HG02973 (cell line): Measurements from ENCODE around the gene HCN4.

Experiments used
- ATAC-seq: cut with Tn5 transposase; IDR thresholded peaks from one replicate; pipeline ENCODE4 v1.9.1; 2021; ENCODE audit warnings: moderate library complexity; ENCODE audit not compliant: unreplicated experiment

Gene HCN4

DNA sequence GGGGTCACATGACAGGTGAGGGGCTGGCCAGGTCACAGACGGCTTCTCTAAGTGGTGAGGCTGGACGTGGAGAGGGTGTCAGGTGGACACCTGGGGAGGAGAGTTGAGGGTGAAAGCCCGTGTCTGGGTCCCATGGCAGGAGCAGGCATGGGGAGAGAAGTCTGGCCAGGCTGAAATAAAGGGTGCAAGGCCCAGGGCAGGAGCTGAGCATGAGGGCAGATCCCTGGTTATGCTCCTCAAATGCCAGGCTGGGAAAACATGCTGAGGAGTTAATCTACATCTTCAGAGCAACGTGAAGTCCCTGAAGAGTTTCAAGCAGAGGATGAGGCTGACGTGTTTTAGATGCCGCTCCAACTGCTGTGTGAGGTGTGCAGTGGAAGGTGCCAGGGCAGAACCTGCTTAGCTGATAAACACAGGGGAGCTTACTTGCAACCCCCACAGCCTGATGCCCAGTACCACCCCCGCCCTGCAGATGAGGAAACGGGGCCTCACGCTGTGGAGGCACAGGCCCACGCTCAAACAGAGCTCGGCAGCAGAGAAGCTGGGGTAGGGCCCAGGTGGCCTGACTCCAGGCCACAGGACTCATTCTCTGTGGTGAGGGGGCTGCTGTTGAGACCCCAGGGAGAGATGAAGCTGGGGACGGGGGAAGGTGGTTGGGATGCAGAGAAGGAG lies 40.5 kb downstream of the HCN4 start:
- no peak for ATAC-seq

DNA sequence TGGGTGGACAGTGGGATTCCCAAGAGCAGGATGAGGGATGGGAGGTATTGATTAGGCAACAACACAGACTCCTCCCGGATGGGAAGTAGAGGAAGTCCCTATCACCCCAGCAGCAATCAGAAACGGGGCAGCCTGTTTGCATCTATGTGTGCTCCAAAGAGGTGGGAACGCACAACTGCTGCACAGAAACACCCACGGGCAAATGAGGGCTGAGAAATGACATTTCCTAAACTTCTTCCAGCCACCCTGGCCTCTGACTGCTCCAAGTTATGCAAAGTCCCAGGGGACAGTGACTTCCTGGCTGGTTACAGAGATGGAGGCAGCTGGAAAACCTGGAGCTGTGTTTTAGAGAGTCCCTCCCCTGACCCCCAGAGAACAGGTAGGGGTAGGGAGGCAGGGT lies 42.6 kb downstream of the HCN4 start:
- no peak for ATAC-seq

DNA sequence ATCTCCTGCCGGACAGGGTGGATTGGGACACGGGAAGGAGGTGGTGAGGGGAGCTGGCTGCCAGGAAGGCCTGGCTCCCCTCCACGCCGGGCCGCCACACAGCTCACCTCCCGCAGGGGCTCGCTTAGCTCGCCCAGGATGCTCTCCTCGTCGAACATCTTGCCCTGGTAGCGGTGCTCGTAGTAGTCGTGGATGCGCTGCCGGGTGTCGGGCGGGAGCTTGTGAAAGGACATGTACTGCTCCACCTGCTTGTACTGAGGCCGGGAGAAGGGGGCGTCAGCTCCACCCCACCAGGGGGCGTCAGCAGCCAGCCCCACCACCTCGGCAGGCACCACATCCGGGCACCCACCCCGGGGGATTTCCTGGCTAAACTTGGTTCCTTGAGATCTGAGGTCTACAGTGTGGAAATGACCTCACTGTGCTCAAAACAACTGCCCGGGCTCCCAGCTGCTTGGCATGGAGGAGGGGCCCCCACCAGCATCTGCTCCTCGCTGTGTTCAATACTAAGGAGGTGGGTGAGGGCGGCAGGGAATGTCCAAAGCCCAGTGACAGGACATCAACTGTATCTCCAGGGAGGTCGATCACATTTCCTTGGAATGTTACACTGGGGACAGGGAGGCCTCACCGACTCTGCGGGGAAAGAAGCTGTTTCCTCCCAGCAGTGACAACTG lies 43.4 kb downstream of the HCN4 start:
- ATAC-seq = no peak

DNA sequence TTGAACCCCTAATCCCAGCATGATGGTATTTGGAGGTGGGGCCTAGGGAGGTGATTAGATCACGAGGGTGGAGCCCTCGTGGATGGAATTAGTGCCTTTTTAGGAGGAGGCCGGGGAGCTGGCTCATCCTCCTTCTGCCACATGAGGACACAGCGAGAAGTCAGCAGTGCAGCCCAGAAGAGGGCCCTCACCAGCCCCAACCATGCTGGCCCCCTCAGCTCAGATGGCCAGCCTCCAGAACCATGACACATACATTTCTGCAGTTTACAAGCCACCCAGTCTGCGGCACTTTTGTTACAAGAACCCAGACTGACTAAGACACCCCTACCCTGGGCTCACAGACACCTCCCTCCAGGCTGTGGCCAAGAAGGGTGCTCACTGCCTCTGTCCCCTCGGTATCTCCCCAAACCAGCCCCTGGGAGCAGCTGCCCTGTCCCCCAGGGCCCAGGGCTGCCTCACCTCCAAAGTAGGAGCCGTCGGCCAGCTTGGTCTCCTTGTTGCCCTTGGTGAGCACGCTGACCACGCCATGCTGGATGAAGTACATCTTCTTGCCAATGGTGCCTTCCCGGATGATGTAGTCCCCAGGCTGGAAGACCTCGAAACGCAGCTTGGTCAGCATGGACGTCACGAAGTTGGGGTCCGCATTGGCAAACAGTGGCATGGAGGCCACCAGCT lies 44.1 kb downstream of the HCN4 start:
- ATAC-seq = no peak

DNA sequence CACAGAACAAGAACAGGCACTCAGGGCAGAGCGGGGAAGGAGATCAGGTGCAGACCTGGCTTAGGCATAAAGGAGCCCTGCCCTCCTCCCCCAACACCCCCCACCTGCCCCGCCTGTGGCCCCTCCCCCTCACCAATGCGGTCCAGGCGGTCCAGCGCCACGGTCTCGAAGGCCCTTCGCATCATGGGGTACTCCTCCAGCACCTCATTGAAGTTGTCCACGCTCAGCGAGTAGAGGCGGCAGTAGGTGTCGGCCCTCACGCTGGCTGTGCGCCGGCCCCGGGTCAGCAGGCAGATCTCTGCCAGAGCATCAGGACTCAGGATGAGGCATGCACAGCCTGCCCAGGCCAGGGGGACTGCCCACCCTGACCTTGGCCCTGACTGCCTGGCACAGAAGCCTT lies 44.8 kb downstream of the HCN4 start:
- no peak for ATAC-seq

DNA sequence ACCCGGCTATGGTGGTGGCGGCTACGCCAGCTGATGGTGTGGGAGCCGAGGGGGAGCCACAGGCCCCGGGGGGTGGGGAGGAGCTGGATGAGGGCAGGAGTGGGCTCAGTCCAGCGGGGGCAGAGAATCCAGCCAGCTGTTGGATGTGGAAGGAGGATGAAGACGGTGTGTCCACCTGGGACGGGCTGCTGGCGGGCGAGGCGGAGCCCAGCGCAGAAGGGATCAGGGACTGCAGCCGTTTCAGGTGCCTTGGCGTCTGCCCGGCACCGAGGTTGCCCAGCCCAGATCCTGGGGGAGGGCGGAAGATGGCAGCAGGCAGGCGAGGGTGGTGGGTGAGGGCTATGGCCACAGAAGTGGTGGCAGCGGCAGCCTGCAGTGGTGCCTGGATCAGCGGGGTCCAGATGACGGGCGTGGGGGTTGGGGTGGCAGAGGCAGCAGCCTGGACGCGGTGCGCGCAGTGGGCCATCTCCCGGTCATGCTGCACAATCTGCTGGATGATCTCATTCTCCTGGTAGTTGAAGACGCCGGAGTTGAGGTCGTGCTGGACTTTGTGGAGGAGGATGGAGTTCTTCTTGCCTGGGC lies 45.3 kb downstream of the HCN4 start:
- ATAC-seq = no peak

DNA sequence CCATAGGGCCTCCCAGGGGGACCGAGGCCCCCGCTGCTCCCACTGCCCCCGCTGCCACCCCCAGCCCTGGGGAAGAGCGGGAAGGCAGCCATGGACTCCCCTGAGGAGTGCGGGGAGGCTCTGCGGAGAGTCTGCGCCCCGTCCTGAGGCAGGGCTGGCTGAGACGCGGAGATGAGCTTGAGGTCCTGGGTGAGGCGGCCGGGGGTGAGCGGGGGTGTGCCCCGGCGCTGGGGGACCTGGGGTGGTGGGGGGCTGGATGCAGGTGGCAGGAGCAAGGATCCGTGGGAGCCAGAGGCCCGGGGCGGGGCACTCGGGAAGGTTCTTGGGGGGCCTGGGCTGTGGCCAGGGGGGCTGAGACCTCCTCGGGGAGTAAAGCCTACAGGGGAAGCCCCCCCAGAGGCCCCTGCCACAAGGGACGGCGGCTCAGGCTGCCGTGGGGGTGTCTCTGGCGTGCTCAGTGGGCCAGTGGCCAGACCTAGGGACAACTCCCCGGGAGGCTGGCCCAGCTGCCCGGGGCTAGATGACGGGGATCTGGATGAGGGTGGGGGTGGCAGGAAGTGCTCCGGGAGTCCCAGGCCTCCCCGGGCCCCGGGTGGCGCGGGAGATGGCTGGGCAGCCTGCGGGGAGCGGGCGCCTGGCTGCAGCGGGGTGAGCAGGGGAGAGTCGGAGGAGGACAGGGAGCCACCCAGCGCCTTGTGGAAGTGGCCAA lies 45.9 kb downstream of the HCN4 start:
- no peak for ATAC-seq

DNA sequence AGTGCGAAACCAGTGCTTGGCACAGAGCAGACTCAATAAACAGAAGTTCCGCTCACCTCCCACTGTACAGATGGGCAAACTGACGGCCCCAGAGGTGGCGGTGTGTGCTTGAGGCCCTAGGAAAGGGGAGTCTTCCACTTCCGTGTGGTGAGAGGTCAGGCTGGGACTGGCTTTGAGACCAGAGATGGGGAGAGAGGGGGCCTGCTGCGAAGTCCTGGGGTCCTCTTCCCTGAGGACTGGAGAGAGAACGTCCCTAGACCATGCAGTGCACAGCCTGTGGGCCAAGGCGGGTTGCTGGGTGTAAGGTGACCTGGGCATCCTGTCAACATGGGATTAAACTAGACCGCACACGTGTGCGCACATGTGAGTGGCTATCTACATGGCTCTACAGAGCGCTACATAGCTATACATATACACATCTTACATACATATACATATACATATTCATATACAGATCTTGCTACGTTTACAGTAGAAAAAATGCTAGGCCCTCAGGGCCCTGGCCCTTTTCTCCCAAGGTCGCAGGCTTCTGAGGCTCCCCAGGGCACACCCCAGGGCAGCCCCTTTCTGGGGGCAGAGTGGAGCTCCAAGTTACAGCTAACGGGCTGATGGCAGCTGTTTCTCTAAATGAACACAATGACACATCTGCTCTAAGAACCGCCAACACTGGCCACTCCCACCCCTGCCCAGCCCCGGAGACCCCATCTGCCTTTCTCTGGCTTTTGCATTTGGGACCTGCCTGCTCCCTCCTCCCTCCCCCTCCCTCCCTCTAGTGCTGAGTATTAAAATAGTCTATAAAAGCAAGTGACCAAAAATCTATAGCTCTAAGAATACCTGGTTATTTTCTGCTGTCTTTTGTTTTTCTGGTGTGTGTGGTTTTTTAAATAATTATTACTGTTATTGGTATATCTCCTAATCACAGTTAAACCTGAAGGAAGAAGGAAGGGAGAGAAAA lies 47.0 kb downstream of the HCN4 start:
- no peak for ATAC-seq

DNA sequence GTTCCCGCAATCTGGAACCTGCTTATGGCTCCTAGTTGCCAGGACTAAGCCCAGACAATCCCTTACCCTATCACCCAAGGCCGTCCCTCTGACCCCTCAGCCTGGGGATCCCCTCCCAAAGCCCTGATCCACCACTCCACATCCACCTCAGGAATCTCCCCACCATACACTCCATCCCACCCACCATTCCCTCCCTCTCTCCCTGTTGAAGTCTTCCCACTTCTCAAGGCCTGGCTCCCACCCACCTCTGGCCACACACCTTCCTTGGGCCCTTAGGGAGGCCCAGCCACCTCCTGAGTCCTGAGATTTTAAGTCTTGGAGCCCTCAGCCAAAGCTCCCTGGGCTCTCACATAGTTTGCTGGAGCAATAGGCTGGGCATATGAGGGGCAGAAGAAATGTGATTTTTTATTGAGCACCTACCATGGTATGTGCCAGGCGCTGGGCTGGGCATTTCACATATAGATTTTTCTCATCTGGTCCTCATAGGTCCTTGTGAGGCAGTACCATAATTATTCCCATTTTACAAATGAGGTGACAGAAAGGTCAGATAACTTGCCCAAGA lies 48.1 kb downstream of the HCN4 start:
- no peak for ATAC-seq

DNA sequence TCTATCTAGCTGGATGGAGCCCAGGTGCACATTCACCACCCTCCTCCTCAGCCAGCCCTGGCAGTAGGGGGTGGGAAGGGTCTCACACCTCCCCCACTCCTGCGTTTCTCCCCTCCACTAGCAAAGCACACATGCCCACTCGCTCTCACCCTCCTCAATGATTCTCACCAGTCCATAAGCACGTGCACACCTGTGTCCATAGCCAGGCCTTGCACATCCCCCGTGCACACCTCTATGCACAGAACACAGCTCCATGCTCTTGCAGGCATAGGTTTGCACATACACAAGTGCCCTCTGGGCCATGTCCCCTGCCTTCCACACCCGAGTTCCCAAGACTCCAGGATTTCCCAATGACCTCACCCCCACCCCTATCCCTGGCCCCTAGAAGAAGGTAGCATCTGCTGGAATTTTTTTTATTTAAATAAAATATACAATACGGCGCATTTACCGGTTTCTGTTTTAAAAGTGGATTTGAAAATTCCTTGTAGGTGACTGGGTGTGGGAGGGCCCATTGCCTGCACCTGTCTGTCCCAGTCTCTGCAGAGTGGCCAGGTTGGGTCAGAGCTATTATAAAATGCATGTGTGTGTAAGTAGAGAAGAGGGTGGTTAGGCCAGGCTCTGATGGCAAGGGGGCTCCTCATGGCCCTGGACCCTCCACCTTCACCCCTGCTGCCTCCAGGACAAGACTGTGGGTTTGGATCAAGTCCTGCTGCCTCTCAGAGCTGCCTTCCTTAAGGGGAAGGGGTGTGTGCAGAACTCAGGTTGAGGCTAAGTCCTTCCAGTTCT lies 49.1 kb downstream of the HCN4 start:
- ATAC-seq = no peak

DNA sequence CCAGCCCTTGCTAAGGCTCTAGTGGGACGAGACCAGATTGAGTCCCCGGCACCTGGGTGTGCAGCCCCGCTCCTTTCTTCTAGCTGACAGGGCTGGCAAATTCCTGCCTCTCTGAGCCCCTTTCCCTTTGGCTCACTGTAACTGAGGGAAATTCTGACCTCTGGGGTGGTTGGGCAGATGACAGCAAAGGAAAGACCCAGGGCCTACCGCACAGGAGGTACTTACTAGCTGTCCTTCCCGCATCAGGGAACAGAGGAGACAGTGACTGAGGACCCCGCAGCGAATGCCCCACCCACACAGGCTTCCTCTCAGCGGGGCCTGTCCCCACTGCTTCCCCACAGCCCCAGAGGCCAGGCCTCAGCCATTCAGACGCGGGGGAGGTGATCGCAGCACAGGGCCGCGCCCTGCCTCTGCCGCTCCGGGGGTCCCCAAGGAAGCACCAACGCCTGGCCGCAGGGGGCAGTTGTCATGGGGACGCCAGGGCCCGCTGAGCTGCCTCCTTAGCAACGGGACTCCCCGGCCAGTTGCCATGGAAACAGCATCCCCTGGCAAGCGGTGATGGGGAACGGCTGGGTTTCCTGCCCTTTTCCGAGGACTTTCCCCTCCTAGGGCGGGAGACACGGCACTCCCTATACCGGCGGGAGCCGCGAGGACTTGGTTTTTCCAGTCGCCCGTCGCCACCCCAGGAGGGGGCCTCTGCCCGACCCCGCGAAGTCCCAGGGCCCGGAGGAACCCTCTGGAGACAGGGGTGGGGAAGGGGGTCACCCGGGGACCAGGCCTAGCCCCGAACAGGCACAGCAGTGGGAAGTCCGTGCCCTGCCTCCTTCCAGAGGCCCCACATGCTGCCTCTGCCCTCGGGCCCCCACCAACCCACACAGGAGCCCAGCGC lies 50.1 kb downstream of the HCN4 start:
- ATAC-seq = no peak

DNA sequence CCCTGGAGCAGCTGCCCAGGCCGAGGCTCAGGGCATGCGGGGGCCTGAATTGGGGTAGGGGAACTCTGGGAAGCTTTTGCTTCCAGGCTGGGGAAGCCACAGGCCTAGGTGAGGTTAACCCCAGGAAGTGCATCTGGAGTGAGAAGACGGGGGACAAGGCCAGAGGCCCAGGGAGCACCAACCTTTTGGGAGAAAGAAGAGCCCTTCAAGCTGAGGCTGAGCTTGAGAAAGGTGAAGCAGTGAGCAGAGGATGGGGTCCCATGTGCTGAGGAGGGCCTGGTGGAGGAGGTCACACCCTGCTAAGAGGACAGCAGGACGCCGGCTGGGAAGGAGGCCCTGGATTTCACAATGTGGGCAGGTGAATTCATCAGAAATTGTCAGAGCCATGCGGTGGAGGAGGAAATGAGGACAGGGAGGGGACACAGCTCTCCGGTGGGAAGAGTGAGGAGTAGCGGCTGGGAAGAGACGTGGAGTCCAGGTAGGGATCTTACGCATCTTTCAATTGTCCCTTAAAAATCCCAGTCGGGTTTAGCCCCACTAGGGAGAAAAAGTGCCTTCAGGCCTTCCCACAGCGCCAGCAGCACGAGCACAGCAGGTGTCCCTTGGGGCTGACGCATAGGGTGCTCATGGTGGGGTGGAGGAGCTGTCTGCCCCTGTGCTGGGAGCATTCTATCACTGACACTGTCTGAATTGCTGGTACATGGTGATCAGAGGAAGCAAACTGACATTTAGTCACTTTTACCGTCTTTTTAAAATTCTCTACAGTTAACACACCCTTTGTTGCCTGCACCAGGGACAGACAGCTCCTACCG lies 50.9 kb downstream of the HCN4 start:
- ATAC-seq = no peak

DNA sequence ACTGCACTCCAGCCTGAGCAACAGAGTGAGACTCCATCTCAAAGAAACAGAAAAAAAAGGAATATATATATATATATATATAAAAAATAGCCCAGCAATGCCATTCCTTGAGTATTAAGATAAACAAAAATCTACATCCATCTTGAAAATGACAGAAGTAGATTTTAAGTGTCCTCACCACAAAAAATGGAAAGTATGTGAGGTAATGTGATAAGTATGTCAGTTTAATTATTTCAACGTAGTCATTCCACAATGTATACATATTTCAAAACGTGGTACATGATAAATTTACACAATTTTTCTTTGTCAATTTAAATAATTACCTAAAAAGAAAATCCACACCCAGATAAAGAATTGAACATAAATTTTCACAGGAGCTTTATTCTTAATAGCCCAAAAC lies 54.9 kb downstream of the HCN4 start:
- no peak for ATAC-seq

DNA sequence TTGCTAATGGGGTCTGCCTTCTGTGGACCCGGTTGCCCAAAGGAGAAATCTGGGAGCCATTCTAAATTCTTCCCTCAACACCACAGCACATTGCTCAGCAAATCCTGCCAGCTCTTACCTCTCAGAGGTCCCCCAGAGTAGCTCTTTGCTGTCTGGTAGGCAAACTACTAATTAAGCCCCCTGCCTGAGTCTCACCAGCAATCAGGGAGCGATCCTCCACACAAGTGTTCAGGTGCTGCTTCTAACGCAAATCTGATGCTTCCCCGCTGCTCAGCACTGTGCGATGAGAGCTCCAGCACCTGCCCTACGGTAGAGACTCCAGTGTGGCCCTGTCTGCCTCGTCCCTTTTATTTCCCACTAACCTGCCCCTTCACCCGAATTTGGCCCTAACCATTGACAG lies 60.5 kb downstream of the HCN4 start:
- ATAC-seq = no peak

DNA sequence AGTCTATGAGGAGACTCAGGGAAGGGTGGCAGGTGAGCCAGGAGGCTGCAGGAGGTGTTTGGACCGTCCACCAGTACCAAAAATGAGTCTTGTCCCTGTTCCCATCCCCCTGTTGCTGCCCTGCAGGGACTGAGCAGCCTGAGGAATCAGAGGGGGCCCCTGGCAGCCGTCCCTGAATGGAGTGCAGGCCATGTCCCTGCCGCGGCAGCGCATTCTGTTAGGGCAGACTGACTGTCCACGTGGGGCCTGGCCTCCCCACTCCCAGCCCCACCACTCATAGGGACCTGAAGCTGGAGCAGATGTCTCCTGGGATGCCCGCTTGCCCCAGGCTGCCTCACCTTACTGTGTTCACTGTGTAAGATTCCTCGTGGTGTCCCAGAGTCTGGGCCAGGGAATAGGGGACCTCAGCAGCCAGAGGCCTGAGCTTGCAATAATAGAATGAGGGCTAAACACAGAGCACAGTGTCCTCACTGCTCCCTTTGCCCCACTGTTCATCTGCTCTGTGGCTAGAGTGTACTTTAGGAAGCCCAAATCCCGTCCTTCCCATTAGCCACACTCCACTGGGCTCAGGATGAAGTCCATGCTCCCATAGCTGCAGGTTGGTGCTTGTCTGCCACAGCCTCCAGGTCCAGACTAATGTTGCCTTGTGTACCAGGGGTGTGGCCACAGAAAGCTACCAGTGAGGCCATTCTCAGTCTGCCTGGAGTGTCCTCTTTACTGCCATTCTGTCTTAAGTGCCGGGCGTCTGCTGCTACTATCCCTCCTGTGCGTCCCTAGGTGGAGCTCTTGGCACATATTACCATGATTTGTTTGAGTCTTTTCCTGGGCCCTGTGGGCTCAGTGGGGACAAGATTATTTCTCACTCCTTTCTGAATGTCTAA lies 63.2 kb downstream of the HCN4 start:
- ATAC-seq = no peak

DNA sequence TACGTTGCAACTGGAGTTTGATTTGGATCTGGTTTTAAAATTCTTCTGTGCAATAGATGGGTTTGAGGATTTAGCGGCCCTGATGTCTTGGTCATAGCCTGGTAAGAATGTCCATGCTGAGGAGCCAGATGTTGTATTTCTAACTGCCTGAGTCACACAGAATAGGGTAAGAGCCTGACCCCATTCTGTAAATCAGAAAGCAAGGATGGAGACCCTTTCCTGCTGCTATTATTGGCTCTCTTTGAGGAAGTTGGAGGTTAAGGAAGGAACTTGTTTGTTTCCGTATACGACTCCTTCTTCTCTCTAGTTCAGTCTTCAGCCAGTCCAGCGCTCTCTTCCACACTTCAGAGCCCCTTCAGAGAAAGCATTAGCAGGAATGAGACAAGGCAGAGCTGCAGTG lies 65.1 kb downstream of the HCN4 start:
- no peak for ATAC-seq
